Dedifferentiated amniotic fluid mesenchymal stem cell (primary cell): ENCODE results near the gene ZDHHC8.

ENCODE experiments used
- DNase-seq: peaks from one replicate; pipeline ENCODE4 v3.0.0-alpha.2; 2016; ENCODE audit errors: extremely low spot score

Gene ZDHHC8

DNA sequence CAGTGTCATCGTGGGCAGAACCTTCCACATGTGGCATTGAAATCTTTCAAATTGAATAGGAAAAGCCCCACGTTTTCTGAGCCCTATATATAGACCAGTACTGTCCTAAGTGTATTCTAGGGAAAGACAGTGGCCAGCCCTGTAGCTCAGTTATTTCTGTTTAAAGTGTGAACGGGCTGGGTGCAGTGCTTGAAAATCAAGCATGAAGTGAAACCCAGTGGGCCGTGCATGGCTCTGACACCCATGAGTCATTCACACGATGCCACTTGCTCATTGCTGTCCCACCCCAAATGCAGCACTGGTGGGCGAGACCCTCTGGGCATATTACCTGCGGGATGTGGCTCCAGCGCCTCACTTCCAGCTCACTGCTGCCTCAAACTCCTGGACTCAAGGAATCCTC, 49.0 kb downstream of the ZDHHC8 start:
- DNase-seq = no peak

GRCh38 chr22:20181194-20181883, 49.7 kb downstream of the ZDHHC8 start:
- no peak for DNase-seq

- no peak for DNase-seq
Measured at GRCh38 chr22:20181884-20182236, 50.3 kb downstream of the ZDHHC8 start.

DNA sequence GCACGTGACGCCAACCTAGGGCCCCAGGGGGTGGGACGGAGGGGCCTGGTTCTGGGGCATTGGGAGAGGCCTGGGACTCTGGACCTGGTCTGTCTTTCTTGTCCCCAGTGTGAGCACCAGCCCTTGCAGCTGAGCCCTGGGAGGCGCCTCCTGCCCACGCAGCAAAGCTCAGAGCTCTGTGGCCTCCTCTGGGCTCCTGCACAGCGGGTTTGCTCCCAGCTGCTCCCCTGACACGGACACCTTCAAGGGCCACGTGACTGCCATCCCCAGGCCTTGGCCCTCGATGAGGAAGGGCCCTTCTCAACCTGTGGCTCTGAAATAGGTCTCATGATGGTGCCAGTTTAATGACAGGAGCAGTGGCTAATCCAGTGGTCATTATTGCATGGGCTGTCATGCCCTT, 50.8 kb downstream of the ZDHHC8 start:
- no peak for DNase-seq

DNA sequence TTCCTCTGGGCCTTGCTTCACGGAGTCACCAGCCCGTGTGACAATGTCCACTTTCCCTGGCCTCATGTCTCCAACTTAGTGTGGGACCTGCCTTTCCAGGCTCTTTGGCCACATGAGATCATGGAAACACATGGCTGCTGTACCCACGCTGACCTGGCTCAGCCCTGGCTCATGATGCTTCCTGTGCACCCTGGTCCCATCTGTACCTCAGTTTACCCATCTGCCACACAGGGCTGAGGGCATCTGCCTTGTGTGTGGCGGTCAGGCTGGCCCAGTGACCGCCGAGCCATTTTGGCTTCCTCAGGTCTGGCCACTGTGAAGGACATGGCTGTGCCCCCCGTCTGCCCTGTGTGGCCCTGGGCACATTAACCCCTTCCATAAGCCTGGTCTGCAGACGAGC, 51.5 kb downstream of the ZDHHC8 start:
- no peak for DNase-seq

DNA sequence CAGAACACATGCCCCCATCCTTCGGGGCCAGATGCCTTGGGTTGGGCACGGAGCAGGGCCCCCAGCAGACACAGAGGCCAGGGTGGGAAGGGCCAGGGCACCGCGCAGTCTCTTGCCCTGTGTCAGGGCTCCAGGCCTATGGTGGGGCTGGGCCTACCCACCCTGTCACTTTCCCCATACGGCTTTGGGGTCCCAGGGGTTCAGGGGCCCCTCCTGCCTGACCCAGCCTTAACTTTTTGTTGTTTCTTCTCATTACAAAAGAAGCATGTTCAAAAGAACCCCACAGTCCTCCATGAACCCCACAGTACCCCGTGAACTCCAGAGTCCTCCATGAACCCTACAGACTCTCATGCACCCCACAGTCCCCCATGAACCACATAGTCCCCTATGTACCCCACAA, 52.2 kb downstream of the ZDHHC8 start:
- no peak for DNase-seq

GRCh38 chr22:20184501-20185165, 53.0 kb downstream of the ZDHHC8 start:
- no peak for DNase-seq

DNA sequence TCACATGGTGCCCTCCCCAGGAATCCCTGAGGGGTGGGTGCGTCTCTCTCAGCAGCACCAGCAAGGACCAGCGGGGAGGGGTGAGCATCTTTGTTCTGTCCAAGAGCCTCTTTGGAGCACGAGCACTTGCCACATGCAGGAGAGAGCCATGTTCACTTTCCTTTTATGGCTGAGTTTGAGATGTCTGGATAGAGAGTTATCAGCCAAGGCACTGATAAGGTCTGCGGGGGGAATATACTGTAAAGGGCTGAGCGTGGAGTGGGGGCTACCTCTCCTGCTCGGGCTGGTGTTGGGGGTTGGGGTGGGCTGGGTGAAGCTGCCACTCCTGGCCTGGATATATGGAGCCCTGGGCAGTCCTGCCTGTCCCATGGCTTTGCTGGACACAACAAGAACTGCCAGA, 54.1 kb downstream of the ZDHHC8 start:
- DNase-seq = no peak

DNA sequence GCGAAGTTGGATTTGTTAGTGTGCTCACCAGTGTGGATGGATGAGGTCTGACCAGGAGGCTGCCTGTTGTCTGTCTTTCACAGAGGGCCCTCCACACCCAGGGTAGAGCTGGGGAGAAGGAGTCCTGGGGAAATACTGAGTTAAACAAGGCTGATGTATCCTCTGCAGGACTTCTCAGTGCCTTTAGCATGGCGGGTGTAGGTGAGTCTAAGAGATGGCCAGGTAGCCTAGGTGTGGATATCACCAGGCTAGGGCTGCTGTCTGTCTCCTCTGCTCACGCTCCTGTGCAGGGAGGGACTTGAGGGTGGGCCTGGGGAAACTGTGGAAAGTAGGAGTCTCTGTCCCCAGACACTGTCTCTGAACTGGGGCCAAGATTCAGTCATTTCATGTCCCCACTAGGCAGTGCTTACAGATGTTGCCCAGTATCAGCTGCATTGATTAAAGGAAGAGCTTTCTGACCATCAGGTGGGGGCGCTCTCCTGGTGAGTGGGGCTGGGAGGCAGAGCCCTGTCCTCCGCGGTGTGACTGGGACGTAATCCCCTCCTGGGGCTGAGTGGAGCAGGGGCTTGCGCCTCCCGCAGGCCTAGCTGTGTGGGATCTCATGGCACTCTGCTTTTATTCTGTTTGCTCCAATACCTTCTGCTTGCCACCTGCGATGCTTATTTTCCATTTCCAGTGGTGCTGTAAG, 54.7 kb downstream of the ZDHHC8 start:
- DNase-seq = no peak

- DNase-seq = no peak
Measured at GRCh38 chr22:20186871-20187546, 55.4 kb downstream of the ZDHHC8 start.

GRCh38 chr22:20187777-20188566, 56.4 kb downstream of the ZDHHC8 start:
- no peak for DNase-seq

- DNase-seq = no peak
Measured at GRCh38 chr22:20188567-20188877, 56.9 kb downstream of the ZDHHC8 start.

- no peak for DNase-seq
Measured at GRCh38 chr22:20191000-20191515, 59.5 kb downstream of the ZDHHC8 start.

GRCh38 chr22:20191803-20192202, 60.2 kb downstream of the ZDHHC8 start:
- DNase-seq = no peak

- DNase-seq = no peak
Measured at GRCh38 chr22:20192293-20192971, 60.8 kb downstream of the ZDHHC8 start.

GRCh38 chr22:20192972-20193760, 61.6 kb downstream of the ZDHHC8 start:
- DNase-seq = no peak

DNA sequence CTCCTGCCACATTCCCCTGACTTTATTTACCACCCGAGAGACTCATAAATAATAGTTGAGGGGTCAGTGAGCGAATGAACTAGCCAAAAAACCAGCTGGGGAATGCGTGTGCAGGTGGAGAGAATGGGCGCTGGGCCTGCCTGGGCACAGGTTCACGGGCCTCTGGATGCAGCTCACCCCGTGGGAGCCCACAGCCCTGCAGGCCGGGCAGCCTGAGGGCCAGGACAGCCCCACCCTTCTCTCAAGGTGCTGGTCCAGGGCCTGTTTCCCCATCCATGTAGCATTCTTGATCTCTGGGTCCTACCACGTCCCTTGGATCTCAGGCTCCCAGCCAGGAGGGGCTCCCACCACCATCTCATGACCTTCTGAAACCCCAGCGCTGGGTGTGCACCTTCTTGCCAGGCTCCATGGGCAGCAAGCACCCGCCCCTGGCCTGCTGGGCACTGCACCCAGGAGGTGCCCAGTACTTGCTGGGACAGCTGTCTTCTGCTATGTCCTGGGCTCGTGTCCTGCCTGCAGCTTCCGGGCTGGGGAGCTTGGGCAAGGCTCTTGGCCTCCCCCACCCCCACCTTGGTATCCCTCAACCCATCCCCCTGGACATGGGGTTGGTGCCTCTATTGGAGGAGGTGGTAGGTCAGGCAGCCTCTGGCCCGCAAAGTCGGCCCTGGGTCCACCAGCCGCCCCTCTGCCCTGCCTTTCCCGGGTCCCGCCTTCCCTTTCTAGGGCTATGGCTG, 62.3 kb downstream of the ZDHHC8 start:
- no peak for DNase-seq

DNA sequence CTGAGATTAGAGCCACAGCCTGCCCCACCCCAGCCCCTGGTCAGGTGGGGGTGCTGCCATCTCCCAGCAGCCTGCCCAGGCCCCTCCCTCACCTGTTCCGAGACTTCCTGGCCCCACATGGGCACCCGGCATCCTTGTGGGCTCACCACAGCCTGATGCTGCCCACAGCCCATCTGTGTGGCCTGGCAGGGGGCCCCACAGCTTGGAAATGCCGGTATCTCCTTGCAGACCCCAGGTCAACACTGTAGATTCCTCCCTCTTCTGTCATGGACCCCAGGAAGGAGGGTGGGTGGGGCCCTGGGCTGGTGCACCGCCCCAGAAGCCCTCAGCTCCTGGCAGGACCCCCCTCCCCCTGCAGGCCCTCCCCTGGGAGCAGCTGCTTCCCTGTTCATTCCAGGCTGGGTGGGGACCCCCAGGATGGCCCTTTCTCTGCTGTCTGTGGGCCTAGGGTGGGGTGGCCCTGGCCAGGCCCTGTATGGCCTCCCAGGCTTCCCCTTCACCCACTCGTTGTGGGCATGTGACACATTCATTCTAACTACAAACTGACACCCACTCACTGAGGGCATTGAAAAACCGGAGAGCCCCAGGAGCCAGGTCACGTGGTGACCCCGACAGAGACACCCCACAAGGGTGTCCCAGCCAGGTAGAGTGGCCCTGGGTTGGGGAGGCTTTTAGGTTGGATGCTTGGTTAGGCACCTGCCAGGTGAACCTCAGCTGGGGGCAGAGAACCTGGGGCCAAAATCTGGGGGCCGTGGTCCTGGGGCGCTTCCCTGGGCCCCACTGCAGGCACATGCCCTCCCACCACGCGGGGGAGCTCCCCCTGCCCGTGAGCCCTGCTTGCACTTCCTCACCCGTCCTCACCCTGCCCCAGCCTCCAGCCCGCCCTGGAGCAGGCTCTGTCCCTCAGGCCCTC, 63.3 kb downstream of the ZDHHC8 start:
- DNase-seq = no peak
